Measurements from ENCODE around the gene CDKN2C. TPM values are rescaled to one million over a fixed set of nuclear protein-coding genes. Genes with fewer than 3 reads are reported as not detected.
"Not testable (repeated sequence)": the region's sequence is repeated elsewhere in the genome, so short reads cannot be mapped to it uniquely, and the experiment has no call there.

Gene CDKN2C
- total and polyA plus RNA-seq, 2 experiments from 2014 or later: not detected

GRCh38 chr1:50950396-50950795 lies 19.6 kb upstream of the CDKN2C start (continued):
- TF ChIP-seq NANOG (IDR thresholded peaks at IDR 0.05; ENCODE audit: borderline replicate concordance) (no peak), JUNB (IDR thresholded peaks at IDR 0.05; ENCODE audit: unreplicated experiment) (no peak), ETS1 (IDR thresholded peaks at IDR 0.05) (no peak), EZH2 (IDR thresholded peaks at IDR 0.05; ENCODE audit: low read depth, unreplicated experiment) (no peak)
- TF ChIP-seq, protein P1, sequence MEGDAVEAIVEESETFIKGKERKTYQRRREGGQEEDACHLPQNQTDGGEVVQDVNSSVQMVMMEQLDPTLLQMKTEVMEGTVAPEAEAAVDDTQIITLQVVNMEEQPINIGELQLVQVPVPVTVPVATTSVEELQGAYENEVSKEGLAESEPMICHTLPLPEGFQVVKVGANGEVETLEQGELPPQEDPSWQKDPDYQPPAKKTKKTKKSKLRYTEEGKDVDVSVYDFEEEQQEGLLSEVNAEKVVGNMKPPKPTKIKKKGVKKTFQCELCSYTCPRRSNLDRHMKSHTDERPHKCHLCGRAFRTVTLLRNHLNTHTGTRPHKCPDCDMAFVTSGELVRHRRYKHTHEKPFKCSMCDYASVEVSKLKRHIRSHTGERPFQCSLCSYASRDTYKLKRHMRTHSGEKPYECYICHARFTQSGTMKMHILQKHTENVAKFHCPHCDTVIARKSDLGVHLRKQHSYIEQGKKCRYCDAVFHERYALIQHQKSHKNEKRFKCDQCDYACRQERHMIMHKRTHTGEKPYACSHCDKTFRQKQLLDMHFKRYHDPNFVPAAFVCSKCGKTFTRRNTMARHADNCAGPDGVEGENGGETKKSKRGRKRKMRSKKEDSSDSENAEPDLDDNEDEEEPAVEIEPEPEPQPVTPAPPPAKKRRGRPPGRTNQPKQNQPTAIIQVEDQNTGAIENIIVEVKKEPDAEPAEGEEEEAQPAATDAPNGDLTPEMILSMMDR (conservative IDR thresholded peaks at IDR 0.05; ENCODE audit: low read depth in 2 of 2): no peak

GRCh38 chr1:50952566-50952965 lies 17.5 kb upstream of the CDKN2C start:
- peaks cover 93% of the 10 kb centered on the region for H3K79me2 ChIP-seq (replicated peaks; ENCODE audit: insufficient read depth)
- H3K27me3 ChIP-seq (ENCODE audit: insufficient read depth): not testable (repeated sequence)

GRCh38 chr1:50955116-50955515 lies 14.9 kb upstream of the CDKN2C start:
- Histone ChIP-seq H2AFZ (no peak overlapping the region), H3K36me3 (ENCODE audit: insufficient read depth) (no peaks in the 10 kb centered on the region), H4K20me1 (replicated peaks; ENCODE audit: insufficient read depth) (0 out of 2 replicates have a peak, but pooled peaks cover 9% of the 10 kb centered on the region), H3K4me2 (no peak overlapping the region), H3F3A (replicated peaks; ENCODE audit: low read depth) (no peaks in the 10 kb centered on the region), H3K79me2 (replicated peaks; ENCODE audit: insufficient read depth) (peaks cover 87% of the 10 kb centered on the region), H3K27me3 (ENCODE audit: insufficient read depth) (no peaks in the 10 kb centered on the region), H3K27ac (ENCODE audit: low read depth) (no peak overlapping the region), H3K9me2 (ENCODE audit: insufficient read depth) (no peaks in the 10 kb centered on the region), H3K4me1 (ENCODE audit: insufficient read depth) (peaks cover 5% of the 10 kb centered on the region; the same call in 1 of the 2 replicates), H3K4me3 (no peak overlapping the region)
- no peak for DNase-seq (ENCODE audit: low spot score)
- Mint-ChIP-seq H3K27me3 (ENCODE audit: insufficient read depth, low read depth, poor library complexity) (peaks cover 4% of the 10 kb centered on the region), H3K9me3 (peaks cover 8% of the 10 kb centered on the region; the same call in 1 of the 3 replicates), H3K4me3 (no peak overlapping the region), H3K4me1 (peaks cover 8% of the 10 kb centered on the region; the same call in 2 of the 3 replicates), H3K27ac (no peak overlapping the region), H3K36me3 (ENCODE audit: low read depth) (peaks cover 13% of the 10 kb centered on the region; the same call in 2 of the 3 replicates)
- ATAC-seq: no peak
- TF ChIP-seq, protein P2, sequence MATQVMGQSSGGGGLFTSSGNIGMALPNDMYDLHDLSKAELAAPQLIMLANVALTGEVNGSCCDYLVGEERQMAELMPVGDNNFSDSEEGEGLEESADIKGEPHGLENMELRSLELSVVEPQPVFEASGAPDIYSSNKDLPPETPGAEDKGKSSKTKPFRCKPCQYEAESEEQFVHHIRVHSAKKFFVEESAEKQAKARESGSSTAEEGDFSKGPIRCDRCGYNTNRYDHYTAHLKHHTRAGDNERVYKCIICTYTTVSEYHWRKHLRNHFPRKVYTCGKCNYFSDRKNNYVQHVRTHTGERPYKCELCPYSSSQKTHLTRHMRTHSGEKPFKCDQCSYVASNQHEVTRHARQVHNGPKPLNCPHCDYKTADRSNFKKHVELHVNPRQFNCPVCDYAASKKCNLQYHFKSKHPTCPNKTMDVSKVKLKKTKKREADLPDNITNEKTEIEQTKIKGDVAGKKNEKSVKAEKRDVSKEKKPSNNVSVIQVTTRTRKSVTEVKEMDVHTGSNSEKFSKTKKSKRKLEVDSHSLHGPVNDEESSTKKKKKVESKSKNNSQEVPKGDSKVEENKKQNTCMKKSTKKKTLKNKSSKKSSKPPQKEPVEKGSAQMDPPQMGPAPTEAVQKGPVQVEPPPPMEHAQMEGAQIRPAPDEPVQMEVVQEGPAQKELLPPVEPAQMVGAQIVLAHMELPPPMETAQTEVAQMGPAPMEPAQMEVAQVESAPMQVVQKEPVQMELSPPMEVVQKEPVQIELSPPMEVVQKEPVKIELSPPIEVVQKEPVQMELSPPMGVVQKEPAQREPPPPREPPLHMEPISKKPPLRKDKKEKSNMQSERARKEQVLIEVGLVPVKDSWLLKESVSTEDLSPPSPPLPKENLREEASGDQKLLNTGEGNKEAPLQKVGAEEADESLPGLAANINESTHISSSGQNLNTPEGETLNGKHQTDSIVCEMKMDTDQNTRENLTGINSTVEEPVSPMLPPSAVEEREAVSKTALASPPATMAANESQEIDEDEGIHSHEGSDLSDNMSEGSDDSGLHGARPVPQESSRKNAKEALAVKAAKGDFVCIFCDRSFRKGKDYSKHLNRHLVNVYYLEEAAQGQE (IDR thresholded peaks at IDR 0.05; ENCODE audit: unreplicated experiment): no peak
- no peak for TF ChIP-seq POLR2AphosphoS5 (IDR thresholded peaks at IDR 0.05; ENCODE audit: low read depth)
- no peak for TF ChIP-seq NANOG (IDR thresholded peaks at IDR 0.05; ENCODE audit: borderline replicate concordance)
- no peak for TF ChIP-seq CREB1 (CRISPR knock-in tag; IDR thresholded peaks at IDR 0.05; ENCODE audit: low read depth)

More at GRCh38 chr1:50952566-50952965, 17.5 kb upstream of the CDKN2C start:
- not testable (repeated sequence) for H3K36me3 ChIP-seq (ENCODE audit: insufficient read depth); H3K4me1 Mint-ChIP-seq; DNase-seq (ENCODE audit: low spot score); H3F3A ChIP-seq (replicated peaks; ENCODE audit: low read depth); H2AFZ ChIP-seq; H3K4me3 ChIP-seq; H3K9me2 ChIP-seq (ENCODE audit: insufficient read depth); H3K27me3 Mint-ChIP-seq (ENCODE audit: insufficient read depth, low read depth, poor library complexity); H3K4me1 ChIP-seq (ENCODE audit: insufficient read depth); H3K4me2 ChIP-seq; H3K4me3 Mint-ChIP-seq; H3K27ac ChIP-seq (ENCODE audit: low read depth); ATAC-seq; H3K27ac Mint-ChIP-seq; H3K9me3 Mint-ChIP-seq
- H4K20me1 ChIP-seq (replicated peaks; ENCODE audit: insufficient read depth): peaks cover 16% of the 10 kb centered on the region
- H3K36me3 Mint-ChIP-seq (ENCODE audit: low read depth): peaks cover 15% of the 10 kb centered on the region; the same call in 2 of the 3 replicates
